ENCODE data around the gene PCBD2. TPM values are rescaled to one million over a fixed set of nuclear protein-coding genes. Genes with fewer than 3 reads are reported as not detected.

PCBD2 gene
- total and polyA plus RNA-seq, 4 donors: 5.9 to 12.8 (median 10.3) TPM

DNA sequence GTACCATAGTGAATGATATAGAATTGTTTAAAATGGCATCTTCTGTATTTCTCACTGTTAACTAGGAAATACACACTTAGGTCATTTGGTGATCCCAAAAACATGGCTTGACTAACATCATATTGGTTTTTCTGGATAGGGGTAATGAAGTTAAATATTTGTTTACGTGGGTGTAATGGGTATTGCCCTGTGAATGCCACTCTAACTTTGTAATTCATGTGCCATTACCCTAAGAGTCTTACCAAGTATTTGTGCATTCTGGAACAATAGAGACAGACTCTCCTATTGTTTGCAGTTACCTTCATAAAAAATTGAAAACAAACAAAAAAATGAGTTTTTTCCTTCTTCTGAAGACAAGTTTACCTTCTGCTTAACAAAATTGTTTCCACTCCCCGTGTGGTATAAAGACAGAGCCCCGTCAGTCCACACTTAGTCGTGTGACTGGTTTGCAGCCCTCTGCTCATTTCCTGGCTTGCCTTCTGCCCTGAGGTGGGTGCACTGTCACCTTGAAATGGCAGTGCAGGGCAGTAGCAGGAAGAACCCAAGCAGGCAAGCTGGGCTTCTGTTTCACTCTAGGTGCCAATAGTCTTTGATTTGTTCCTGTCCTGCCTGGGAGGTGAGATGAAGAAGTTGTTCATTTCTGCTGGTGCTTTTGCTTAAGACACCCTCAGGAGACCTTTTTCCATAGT, 53.1 kb downstream of the PCBD2 start:
- Histone ChIP-seq H3K27ac (ENCODE audit: low read depth in 1 of 2, low read length in 2 of 2) (no peak overlapping the region), H3K27me3 (ENCODE audit: control insufficient read depth in 4 of 4, insufficient read depth in 4 of 4, low read length in 3 of 4) (no peaks in the 10 kb centered on the region), H3K4me3 (ENCODE audit: low read depth in 1 of 3, low read length in 3 of 3) (no peak overlapping the region), H3K9me3 (ENCODE audit: control insufficient read depth in 4 of 4, low read length in 3 of 4) (peaks cover 0 to 4% (median 0%) of the 10 kb centered on the region in 4 donors), H3K9ac (ENCODE audit: low read depth in 1 of 2, low read length in 2 of 2) (no peak overlapping the region), H3K36me3 (ENCODE audit: control insufficient read depth in 4 of 4, insufficient read depth in 3 of 4, low read depth in 1 of 4, low read length in 3 of 4) (peaks cover 0 to 6% (median 3%) of the 10 kb centered on the region in 4 donors), H3K4me1 (ENCODE audit: control insufficient read depth in 4 of 4, insufficient read depth in 4 of 4, low read length in 3 of 4) (peaks cover 3 to 14% (median 12%) of the 10 kb centered on the region in 4 donors)
- WGBS: 73% methylated on average over 4 of the region's 4 CpGs
- TF ChIP-seq, protein P1, sequence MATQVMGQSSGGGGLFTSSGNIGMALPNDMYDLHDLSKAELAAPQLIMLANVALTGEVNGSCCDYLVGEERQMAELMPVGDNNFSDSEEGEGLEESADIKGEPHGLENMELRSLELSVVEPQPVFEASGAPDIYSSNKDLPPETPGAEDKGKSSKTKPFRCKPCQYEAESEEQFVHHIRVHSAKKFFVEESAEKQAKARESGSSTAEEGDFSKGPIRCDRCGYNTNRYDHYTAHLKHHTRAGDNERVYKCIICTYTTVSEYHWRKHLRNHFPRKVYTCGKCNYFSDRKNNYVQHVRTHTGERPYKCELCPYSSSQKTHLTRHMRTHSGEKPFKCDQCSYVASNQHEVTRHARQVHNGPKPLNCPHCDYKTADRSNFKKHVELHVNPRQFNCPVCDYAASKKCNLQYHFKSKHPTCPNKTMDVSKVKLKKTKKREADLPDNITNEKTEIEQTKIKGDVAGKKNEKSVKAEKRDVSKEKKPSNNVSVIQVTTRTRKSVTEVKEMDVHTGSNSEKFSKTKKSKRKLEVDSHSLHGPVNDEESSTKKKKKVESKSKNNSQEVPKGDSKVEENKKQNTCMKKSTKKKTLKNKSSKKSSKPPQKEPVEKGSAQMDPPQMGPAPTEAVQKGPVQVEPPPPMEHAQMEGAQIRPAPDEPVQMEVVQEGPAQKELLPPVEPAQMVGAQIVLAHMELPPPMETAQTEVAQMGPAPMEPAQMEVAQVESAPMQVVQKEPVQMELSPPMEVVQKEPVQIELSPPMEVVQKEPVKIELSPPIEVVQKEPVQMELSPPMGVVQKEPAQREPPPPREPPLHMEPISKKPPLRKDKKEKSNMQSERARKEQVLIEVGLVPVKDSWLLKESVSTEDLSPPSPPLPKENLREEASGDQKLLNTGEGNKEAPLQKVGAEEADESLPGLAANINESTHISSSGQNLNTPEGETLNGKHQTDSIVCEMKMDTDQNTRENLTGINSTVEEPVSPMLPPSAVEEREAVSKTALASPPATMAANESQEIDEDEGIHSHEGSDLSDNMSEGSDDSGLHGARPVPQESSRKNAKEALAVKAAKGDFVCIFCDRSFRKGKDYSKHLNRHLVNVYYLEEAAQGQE (IDR thresholded peaks at IDR 0.05): no peak
- TF ChIP-seq, protein P2, sequence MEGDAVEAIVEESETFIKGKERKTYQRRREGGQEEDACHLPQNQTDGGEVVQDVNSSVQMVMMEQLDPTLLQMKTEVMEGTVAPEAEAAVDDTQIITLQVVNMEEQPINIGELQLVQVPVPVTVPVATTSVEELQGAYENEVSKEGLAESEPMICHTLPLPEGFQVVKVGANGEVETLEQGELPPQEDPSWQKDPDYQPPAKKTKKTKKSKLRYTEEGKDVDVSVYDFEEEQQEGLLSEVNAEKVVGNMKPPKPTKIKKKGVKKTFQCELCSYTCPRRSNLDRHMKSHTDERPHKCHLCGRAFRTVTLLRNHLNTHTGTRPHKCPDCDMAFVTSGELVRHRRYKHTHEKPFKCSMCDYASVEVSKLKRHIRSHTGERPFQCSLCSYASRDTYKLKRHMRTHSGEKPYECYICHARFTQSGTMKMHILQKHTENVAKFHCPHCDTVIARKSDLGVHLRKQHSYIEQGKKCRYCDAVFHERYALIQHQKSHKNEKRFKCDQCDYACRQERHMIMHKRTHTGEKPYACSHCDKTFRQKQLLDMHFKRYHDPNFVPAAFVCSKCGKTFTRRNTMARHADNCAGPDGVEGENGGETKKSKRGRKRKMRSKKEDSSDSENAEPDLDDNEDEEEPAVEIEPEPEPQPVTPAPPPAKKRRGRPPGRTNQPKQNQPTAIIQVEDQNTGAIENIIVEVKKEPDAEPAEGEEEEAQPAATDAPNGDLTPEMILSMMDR (IDR thresholded peaks at IDR 0.05; ENCODE audit: low read depth, low read length, missing input control): no peak
- TF ChIP-seq, protein P3, sequence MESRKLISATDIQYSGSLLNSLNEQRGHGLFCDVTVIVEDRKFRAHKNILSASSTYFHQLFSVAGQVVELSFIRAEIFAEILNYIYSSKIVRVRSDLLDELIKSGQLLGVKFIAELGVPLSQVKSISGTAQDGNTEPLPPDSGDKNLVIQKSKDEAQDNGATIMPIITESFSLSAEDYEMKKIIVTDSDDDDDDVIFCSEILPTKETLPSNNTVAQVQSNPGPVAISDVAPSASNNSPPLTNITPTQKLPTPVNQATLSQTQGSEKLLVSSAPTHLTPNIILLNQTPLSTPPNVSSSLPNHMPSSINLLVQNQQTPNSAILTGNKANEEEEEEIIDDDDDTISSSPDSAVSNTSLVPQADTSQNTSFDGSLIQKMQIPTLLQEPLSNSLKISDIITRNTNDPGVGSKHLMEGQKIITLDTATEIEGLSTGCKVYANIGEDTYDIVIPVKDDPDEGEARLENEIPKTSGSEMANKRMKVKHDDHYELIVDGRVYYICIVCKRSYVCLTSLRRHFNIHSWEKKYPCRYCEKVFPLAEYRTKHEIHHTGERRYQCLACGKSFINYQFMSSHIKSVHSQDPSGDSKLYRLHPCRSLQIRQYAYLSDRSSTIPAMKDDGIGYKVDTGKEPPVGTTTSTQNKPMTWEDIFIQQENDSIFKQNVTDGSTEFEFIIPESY (IDR thresholded peaks at IDR 0.05): no peak
- TF ChIP-seq RAD21 (IDR thresholded peaks at IDR 0.05) (no peak), FOXA2 (IDR thresholded peaks at IDR 0.05) (no peak), TAF1 (conservative IDR thresholded peaks at IDR 0.05) (no peak), SP1 (IDR thresholded peaks at IDR 0.05) (no peak)
- no peak for DNase-seq (ENCODE audit: low spot score)

DNA sequence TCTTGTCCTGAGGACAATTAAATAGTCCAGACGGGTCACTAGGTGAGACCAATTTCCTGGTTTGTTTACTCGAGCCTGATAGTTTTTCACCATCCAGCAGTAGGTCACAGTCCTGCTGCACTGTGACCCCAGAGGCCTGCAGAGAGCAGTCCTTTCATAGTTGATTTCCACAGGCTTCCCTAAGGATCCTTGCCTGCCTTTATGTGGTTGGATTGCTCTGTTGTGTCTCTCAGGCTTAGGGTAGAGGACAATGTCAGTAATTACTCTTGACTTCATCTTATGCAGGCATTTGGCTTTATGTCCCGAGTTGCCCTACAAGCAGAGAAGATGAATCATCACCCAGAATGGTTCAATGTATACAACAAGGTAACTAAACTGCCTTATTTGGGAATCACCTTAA, 53.8 kb downstream of the PCBD2 start:
- Histone ChIP-seq H3K4me3 (ENCODE audit: low read depth in 1 of 3, low read length in 3 of 3) (no peak overlapping the region), H3K36me3 (ENCODE audit: control insufficient read depth in 4 of 4, insufficient read depth in 3 of 4, low read depth in 1 of 4, low read length in 3 of 4) (peaks cover 0 to 8% (median 3%) of the 10 kb centered on the region in 4 donors), H3K9me3 (ENCODE audit: control insufficient read depth in 4 of 4, low read length in 3 of 4) (peaks cover 0 to 4% (median 0%) of the 10 kb centered on the region in 4 donors), H3K27me3 (ENCODE audit: control insufficient read depth in 4 of 4, insufficient read depth in 4 of 4, low read length in 3 of 4) (no peaks in the 10 kb centered on the region), H3K9ac (ENCODE audit: low read depth in 1 of 2, low read length in 2 of 2) (no peak overlapping the region), H3K4me1 (ENCODE audit: control insufficient read depth in 4 of 4, insufficient read depth in 4 of 4, low read length in 3 of 4) (peaks cover 3 to 14% (median 12%) of the 10 kb centered on the region in 4 donors), H3K27ac (ENCODE audit: low read depth in 1 of 2, low read length in 2 of 2) (no peak overlapping the region)
- no peak for DNase-seq (ENCODE audit: low spot score)
- WGBS: 38% methylated on average over 3 of the region's 3 CpGs
- TF ChIP-seq, protein P3 (IDR thresholded peaks at IDR 0.05): peak; percentile 24
- TF ChIP-seq, protein P2 (IDR thresholded peaks at IDR 0.05; ENCODE audit: low read depth, low read length, missing input control): no peak
- TF ChIP-seq NR2F2 (IDR thresholded peaks at IDR 0.05) (peak; percentile 57), GABPA (IDR thresholded peaks at IDR 0.05 in 1 of 2, conservative IDR thresholded peaks at IDR 0.05 in 1 of 2) (no peak), FOXA2 (IDR thresholded peaks at IDR 0.05) (peak; percentile 72), EGR1 (IDR thresholded peaks at IDR 0.05; ENCODE audit: low read depth in 2 of 2) (no peak), HNF4A (conservative IDR thresholded peaks at IDR 0.05) (peak; percentile 83 to 85), HNF4G (IDR thresholded peaks at IDR 0.05) (no peak), FOXA1 (IDR thresholded peaks at IDR 0.05) (no peak)
- TF ChIP-seq, protein P4, sequence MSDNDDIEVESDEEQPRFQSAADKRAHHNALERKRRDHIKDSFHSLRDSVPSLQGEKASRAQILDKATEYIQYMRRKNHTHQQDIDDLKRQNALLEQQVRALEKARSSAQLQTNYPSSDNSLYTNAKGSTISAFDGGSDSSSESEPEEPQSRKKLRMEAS (IDR thresholded peaks at IDR 0.05): peak; percentile 33
- TF ChIP-seq, protein P5, sequence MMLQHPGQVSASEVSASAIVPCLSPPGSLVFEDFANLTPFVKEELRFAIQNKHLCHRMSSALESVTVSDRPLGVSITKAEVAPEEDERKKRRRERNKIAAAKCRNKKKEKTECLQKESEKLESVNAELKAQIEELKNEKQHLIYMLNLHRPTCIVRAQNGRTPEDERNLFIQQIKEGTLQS (IDR thresholded peaks at IDR 0.05): no peak

Data from liver (tissue), 9 donors.